Endothelial cell of umbilical vein (primary cell): ENCODE data around the gene LOXL4. TPM values are rescaled to one million over a fixed set of nuclear protein-coding genes. Genes with fewer than 3 reads are reported as not detected.

Source experiments
- BruUV-seq: library from RNA; stranded (reverse); fragments of 400-500 nt; replicated peaks from 2 replicates; lab custom pipeline; 2021; lab: Mats Ljungman, UMichigan
- CTCF ChIA-PET: fragments of 300-600, 350-600 bp; sonication (Branson Sonifier 250); formaldehyde crosslinking; loops from one replicate; lab custom pipeline; 2021; ENCODE audit warnings: antibody characterized with exemption, inconsistent platforms; lab: Charles Lee
- POLR2A ChIA-PET: fragments of 300-600, 350-600 bp; sonication (Branson Sonifier 250); formaldehyde crosslinking; loops from one replicate; lab custom pipeline; 2021; ENCODE audit warnings: antibody characterized with exemption, inconsistent platforms; lab: Charles Lee
- DNase-seq: peaks from one replicate; pipeline ENCODE4 v3.0.0-alpha.2; 2011; ENCODE audit warnings: low read depth, low spot score
- FAIRE-seq: peaks from 2 replicates; lab custom pipeline; 2011; peaks lifted over from hg19 to GRCh38; lab: Jason Lieb, UNC
- H2AFZ ChIP-seq: 2 replicates; pipeline ENCODE4 v1.6.0; 2012; ENCODE audit warnings: low read depth, low read length, control low read depth, inconsistent platforms
- H3K27ac ChIP-seq: 2 replicates; pipeline ENCODE4 v1.5.1; 2011; ENCODE audit warnings: low read depth, mild to moderate bottlenecking, control low read depth, low read length, moderate library complexity; ENCODE audit not compliant: insufficient read depth
- H3K27me3 ChIP-seq, 2 experiments: 2 replicates each; pipeline versions ENCODE4 v1.6.0 to v1.6.1; 2011; ENCODE audit warnings: low read length in 2 of 2, mixed read lengths in 1 of 2; ENCODE audit not compliant: control insufficient read depth in 2 of 2, insufficient read depth in 2 of 2
- H3K36me3 ChIP-seq, 2 experiments: 2 replicates in 1 of 2; 3 replicates in 1 of 2; pipeline ENCODE4 v1.5.1; 2011; ENCODE audit warnings: low read length in 2 of 2, mild to moderate bottlenecking in 1 of 2, moderate library complexity in 1 of 2; ENCODE audit not compliant: control insufficient read depth in 2 of 2, insufficient read depth in 2 of 2; ENCODE audit errors: extremely low read depth in 1 of 2
- H3K4me1 ChIP-seq: 3 replicates; pipeline ENCODE4 v1.5.1; 2011; ENCODE audit warnings: mild to moderate bottlenecking, low read length; ENCODE audit not compliant: control insufficient read depth, insufficient read depth; ENCODE audit errors: extremely low read depth
- H3K4me2 ChIP-seq: 2 replicates; pipeline ENCODE4 v1.6.1; 2011; ENCODE audit warnings: low read length, control low read depth, mixed read lengths; ENCODE audit not compliant: insufficient read depth
- H3K4me3 ChIP-seq, 3 experiments: fragments of 200-600 bp in 1 of 3; sonication (generic), shearing (Covaris generic) in 1 of 3; replicated peaks in 1 of 3; 2 replicates each; pipeline ENCODE4 v1.5.1; 2011 to 2016; ENCODE audit warnings: control low read depth in 3 of 3, low read length in 3 of 3, mild to moderate bottlenecking in 2 of 3, inconsistent platforms in 1 of 3, low read depth in 1 of 3, moderate library complexity in 1 of 3; ENCODE audit not compliant: insufficient read depth in 1 of 3
- H3K79me2 ChIP-seq: 2 replicates; pipeline ENCODE4 v1.6.0; 2012; ENCODE audit warnings: low read length, inconsistent platforms; ENCODE audit not compliant: control insufficient read depth, insufficient read depth
- H3K9ac ChIP-seq: replicated peaks from 2 replicates; pipeline ENCODE3; 2011; ENCODE audit warnings: low read length, control low read depth; ENCODE audit not compliant: insufficient read depth; ENCODE audit errors: extremely low read depth
- H3K9me1 ChIP-seq: replicated peaks from 3 replicates; pipeline ENCODE4 v1.6.0; 2011; ENCODE audit warnings: mild to moderate bottlenecking, low read length; ENCODE audit not compliant: control insufficient read depth, insufficient read depth; ENCODE audit errors: extremely low read depth
- H3K9me3 ChIP-seq: replicated peaks from 2 replicates; pipeline ENCODE4 v1.5.1; 2012; ENCODE audit warnings: low read length, inconsistent platforms; ENCODE audit not compliant: control insufficient read depth, insufficient read depth
- H4K20me1 ChIP-seq: replicated peaks from 2 replicates; pipeline ENCODE3; 2011; ENCODE audit warnings: mild to moderate bottlenecking, low read length; ENCODE audit not compliant: control insufficient read depth, insufficient read depth; ENCODE audit errors: extremely low read depth
- EZH2 ChIP-seq: IDR thresholded peaks from 2 replicates; pipeline ENCODE4 v1.6.1; 2012; ENCODE audit warnings: borderline replicate concordance, low read depth, mild to moderate bottlenecking, moderate library complexity, low read length, inconsistent platforms; ENCODE audit not compliant: severe bottlenecking
- FOS ChIP-seq: IDR thresholded peaks from 2 replicates; pipeline ENCODE4 v1.6.1; 2011; ENCODE audit warnings: mild to moderate bottlenecking, low read length, moderate library complexity, borderline replicate concordance; ENCODE audit not compliant: insufficient read depth
- GATA2 ChIP-seq: IDR thresholded peaks from 2 replicates; pipeline ENCODE4 v1.7.0; 2011; ENCODE audit warnings: low read depth, mild to moderate bottlenecking, moderate library complexity, mixed read lengths, low read length; ENCODE audit not compliant: insufficient read length, insufficient read depth
- JUN ChIP-seq: IDR thresholded peaks from 2 replicates; pipeline ENCODE4 v1.6.1; 2011; ENCODE audit warnings: borderline replicate concordance, low read depth; ENCODE audit not compliant: insufficient read length, insufficient read depth
- MYC ChIP-seq: IDR thresholded peaks from one replicate; pipeline ENCODE4 v1.6.1; 2011; ENCODE audit warnings: mild to moderate bottlenecking, low read depth, low read length
- POLR2A ChIP-seq: IDR thresholded peaks from 2 replicates; pipeline ENCODE4 v1.6.1; 2012; ENCODE audit warnings: low read depth, mild to moderate bottlenecking, control low read depth, low read length
- POLR2AphosphoS5 ChIP-seq: IDR thresholded peaks from 2 replicates; pipeline ENCODE4 v1.6.1; 2012; ENCODE audit warnings: low read depth, mild to moderate bottlenecking, control low read depth, low read length, moderate library complexity; ENCODE audit not compliant: insufficient read depth
- dilution Hi-C: fragments of 300-500 bp; cut with MboI; formaldehyde crosslinking; loops from one replicate; pipeline ENCODE4 v1.15.0; 2019; ENCODE audit warnings: low sequenced_read_pairs; ENCODE audit not compliant: extremely low pct_ligation_motif_present
- intact Hi-C: fragments of 100-400 bp; cut with micrococcal nuclease; formaldehyde crosslinking; loops from one replicate; pipeline ENCODE4 v1.10.0; 2022
- polyA plus RNA-seq, 4 experiments: library from polyadenylated mRNA; depleted of rRNA in 3 of 4; stranded (reverse) in 3 of 4; unstranded in 1 of 4; fragments of >200 nt; gene quantifications; 2 replicates each; pipeline versions ENCODE4 v1.2.1 to v1.2.3, GENCODE V29; 2011 to 2012; ENCODE audit warnings: missing spikeins in 1 of 4
- total RNA-seq: library from RNA; stranded (reverse); gene quantifications from 2 replicates; pipeline ENCODE4 v1.2.3, GENCODE V29; 2021
- TF ChIP-seq, protein P1 (sequence below): IDR thresholded peaks from 2 replicates; pipeline ENCODE4 v1.6.1; 2011; ENCODE audit not compliant: insufficient read depth, insufficient read length
- TF ChIP-seq, protein P2 (sequence below), 2 donors: IDR thresholded peaks; 1 replicate in 1 of 2; 2 replicates in 1 of 2; pipeline ENCODE4 v1.5.1; 2011; ENCODE audit warnings: low read length in 2 of 2, mild to moderate bottlenecking in 2 of 2, moderate library complexity in 2 of 2, control low read depth in 1 of 2, inconsistent platforms in 1 of 2, low read depth in 1 of 2; ENCODE audit not compliant: insufficient read depth in 1 of 2; ENCODE audit errors: extremely low read depth in 1 of 2

Gene LOXL4
- total and polyA plus RNA-seq, 2 donors (not counting 3 experiments of a cell fraction or from before 2014, with no cell fraction given), result 1.4 to 1.9 TPM

DNA sequence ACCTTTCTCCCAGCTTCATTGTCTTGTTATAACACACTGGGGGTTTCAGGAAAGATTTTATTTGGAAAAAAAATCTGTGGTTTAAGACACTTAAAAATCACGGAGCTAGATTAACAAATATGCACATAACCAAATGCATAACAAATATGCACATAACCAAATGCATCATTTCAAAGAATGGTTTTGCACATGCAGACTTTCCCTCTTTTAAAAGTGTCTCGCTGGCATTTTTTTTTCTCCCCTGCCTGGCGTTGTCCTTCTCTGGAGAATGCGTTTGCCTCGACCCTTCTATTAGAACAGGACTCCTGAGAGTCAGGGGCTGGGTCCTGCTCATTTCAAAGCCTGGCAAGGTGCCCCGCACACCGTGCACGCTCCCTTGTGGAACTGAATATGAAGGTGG lies 42.7 kb upstream of the LOXL4 start:
- POLR2A ChIA-PET, result no interaction called here
- Histone ChIP-seq H3K27ac (no peak overlapping the region), H3K4me2 (no peak overlapping the region), H3K4me3 (no peak overlapping the region), H3K36me3 (no peaks in the 10 kb centered on the region), H3K9me3 (no peaks in the 10 kb centered on the region), H3K79me2 (no peaks in the 10 kb centered on the region), H3K9me1 (no peaks in the 10 kb centered on the region), H3K27me3 (peaks cover 8 to 11% of the 10 kb centered on the region in 2 experiments), H3K4me1 (no peaks in the 10 kb centered on the region), H2AFZ (no peak overlapping the region), H4K20me1 (no peaks in the 10 kb centered on the region), H3K9ac (no peak overlapping the region)
- CTCF ChIA-PET, result interaction anchor here (0.7 to 7.3 kb wide), 9 partner anchors 9 to 264 kb away, joined by 4 to 264 read pairs (median 16); no protein-coding TSS in a partner anchor
- TF ChIP-seq POLR2A (no peak), MYC (no peak), POLR2AphosphoS5 (no peak), FOS (no peak), EZH2 (no peak), GATA2 (no peak), JUN (no peak)
- TF ChIP-seq, protein P1, sequence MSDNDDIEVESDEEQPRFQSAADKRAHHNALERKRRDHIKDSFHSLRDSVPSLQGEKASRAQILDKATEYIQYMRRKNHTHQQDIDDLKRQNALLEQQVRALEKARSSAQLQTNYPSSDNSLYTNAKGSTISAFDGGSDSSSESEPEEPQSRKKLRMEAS, result no peak
- TF ChIP-seq, protein P2, sequence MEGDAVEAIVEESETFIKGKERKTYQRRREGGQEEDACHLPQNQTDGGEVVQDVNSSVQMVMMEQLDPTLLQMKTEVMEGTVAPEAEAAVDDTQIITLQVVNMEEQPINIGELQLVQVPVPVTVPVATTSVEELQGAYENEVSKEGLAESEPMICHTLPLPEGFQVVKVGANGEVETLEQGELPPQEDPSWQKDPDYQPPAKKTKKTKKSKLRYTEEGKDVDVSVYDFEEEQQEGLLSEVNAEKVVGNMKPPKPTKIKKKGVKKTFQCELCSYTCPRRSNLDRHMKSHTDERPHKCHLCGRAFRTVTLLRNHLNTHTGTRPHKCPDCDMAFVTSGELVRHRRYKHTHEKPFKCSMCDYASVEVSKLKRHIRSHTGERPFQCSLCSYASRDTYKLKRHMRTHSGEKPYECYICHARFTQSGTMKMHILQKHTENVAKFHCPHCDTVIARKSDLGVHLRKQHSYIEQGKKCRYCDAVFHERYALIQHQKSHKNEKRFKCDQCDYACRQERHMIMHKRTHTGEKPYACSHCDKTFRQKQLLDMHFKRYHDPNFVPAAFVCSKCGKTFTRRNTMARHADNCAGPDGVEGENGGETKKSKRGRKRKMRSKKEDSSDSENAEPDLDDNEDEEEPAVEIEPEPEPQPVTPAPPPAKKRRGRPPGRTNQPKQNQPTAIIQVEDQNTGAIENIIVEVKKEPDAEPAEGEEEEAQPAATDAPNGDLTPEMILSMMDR (IDR thresholded peaks at IDR 0.05; ENCODE audit: extremely low read depth in 1 of 2, insufficient read depth in 1 of 2, low read depth in 1 of 2, low read length in 2 of 2), result no peak
- no TSS peak for BruUV-seq
- no peak for FAIRE-seq
- intact Hi-C loops, result no loop called here
- DNase-seq, result no peak
- dilution Hi-C loops, result no loop called here
